Measurements from ENCODE around the gene DPYSL5.
"Not testable (repeated sequence)": the region's sequence is repeated elsewhere in the genome, so short reads cannot be mapped to it uniquely, and the experiment has no call there.

DNA sequence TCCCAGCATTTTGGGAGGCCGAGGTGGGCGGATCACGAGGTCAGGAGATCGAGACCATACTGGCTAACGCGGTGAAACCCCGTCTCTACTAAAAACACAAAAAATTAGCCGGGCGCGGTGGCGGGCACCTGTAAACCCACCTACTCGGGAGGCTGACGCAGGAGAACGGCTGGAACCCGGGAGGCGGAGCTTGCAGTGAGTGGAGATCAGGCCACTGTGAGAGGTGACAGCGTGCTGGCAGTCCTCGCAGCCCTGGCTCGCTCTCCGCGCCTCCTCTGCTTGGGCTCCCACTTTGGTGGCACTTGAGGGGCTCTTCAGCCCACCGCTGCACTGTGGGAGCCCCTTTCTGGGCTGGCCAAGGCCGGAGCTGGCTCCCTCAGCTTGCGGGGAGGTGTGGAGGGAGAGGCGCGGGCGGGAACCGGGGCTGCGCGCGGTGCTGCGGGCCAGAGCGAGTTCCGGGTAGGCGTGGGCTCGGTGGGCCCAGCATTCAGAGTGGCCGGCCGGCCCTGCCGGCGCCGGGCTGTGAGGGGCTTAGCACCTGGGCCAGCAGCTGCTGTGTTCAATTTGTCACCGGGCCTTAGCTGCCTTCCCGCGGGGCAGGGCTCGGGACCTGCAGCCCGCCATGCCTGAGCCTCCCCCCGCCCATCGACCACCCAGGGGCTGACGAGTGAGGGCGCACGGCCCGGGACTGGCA is 33.7 kb upstream of the DPYSL5 start:
- TF ChIP-seq EP300 (IDR thresholded peaks at IDR 0.05); POLR2A (IDR thresholded peaks at IDR 0.05; ENCODE audit: low read depth): not testable (repeated sequence)
